ENCODE measurements around the gene SPEG.
"Not testable (repeated sequence)": the region's sequence is repeated elsewhere in the genome, so short reads cannot be mapped to it uniquely, and the experiment has no call there.

The SPEG gene

DNA sequence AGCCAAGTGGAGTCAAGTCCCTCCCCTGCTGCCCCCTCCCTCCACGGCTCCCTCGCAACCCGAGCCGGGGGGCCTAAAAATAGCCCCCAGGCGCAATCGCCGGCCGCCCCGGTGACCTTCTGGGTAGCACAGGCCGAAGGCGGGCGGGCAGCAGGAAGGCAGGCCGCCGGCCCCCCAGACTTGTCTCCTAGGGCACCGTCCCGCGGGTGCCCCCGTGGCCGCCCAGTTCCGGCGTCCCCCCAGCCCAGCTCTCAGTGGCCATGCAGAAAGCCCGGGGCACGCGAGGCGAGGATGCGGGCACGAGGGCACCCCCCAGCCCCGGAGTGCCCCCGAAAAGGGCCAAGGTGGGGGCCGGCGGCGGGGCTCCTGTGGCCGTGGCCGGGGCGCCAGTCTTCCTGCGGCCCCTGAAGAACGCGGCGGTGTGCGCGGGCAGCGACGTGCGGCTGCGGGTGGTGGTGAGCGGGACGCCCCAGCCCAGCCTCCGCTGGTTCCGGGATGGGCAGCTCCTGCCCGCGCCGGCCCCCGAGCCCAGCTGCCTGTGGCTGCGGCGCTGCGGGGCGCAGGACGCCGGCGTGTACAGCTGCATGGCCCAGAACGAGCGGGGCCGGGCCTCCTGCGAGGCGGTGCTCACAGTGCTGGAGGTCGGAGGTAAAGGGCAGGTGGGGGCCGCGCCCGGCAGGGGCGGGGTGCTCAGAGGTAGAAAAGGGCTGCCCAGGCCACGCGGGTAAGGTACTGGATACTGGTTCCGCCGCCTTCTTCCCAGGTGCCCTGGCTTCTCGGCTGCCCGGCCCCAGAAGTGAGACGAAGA is at the start of gene SPEG:
Gene SPEG, plus strand, starts transcription at position 126 of the 808 bp plus-strand sequence. Its CDS starts 135 bp downstream, at position 261.
- no peak for DNase-seq (ENCODE audit: low read depth in 3 of 3)

DNA sequence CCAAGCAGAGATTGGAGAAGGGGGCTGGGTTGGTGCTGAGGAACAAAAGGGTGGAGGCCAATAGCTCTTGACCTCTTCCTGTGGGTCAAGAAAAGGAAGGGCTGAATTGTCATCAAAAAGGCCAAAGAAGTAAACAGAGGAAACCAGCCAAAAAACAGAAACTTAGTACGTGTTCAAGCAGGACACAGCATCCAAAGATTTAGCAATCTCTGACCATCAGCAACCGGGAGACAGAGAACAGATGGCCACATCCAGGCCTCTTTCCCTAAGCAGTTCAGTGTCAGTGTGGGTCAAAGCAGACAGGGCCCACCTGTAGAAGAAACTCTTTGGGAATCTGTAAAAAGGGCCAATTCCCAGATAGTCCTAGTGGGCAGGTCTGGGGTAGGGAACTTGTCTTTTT is 49.8 kb upstream of the SPEG start:
- no peak for DNase-seq (ENCODE audit: low read depth in 3 of 3)

DNA sequence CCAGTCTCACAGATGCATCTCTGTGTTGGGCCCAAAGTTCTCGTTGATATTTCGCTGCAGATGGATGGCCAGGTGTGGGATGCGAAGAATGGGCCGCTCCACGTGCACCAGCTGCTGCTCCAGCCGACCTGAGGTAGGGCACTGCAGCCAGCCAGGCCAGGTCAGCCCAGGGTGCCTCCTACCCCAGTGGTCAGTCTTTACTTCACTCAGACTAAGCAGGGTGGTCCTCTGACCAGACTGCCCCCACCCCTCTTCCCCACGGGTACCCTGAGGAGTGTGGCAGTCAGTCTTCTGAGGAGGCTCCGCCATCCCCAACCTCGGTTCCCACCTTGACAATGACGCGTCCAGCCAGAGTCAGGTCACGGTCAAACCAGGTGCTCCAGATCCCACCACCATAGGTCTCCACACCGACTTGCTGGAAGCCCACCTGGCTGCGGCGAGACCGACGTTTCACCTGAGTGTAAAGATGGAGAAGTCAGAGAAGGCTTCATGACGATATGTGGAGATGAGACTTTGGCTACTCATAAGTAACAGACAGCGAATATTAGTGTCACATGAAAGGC is 48.6 kb upstream of the SPEG start:
- DNase-seq (ENCODE audit: low read depth in 3 of 3) = no peak

DNA sequence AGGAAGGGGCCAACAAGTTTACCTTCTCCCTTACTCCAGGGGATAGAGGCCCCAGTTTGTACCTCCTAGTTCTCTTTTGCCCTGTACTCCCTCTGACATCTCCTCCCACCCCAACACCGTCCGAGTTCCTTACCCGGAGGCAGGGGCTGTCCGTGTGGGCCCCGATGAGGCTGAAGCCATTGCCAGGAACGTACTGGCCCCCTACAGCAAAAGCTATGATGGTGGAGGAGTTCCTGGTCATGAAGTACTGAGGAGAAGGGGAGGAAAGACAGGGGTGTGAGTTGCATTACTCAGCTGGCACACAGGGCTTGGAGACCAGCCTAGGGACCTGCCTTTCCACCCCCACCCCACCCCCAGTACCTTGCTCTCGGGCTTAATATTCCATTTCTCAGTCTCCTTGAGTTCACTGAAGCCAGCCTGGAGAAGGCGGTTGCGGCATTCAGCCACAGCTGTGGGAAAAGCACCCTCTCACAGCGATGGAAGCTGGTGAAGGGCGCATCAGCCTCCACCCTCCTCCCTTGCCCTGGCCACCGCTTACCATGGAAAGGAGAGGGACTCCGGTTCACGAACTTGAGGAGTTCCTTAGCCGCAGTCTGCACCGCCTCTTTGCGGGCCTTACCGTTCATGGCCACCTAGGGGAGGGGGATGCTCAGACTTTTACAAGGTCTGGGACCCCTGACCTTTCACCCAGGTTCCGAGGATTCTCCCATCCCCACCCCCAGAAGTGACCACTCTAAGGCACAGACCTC is 47.9 kb upstream of the SPEG start:
- no peak for DNase-seq (ENCODE audit: low read depth in 3 of 3)

DNA sequence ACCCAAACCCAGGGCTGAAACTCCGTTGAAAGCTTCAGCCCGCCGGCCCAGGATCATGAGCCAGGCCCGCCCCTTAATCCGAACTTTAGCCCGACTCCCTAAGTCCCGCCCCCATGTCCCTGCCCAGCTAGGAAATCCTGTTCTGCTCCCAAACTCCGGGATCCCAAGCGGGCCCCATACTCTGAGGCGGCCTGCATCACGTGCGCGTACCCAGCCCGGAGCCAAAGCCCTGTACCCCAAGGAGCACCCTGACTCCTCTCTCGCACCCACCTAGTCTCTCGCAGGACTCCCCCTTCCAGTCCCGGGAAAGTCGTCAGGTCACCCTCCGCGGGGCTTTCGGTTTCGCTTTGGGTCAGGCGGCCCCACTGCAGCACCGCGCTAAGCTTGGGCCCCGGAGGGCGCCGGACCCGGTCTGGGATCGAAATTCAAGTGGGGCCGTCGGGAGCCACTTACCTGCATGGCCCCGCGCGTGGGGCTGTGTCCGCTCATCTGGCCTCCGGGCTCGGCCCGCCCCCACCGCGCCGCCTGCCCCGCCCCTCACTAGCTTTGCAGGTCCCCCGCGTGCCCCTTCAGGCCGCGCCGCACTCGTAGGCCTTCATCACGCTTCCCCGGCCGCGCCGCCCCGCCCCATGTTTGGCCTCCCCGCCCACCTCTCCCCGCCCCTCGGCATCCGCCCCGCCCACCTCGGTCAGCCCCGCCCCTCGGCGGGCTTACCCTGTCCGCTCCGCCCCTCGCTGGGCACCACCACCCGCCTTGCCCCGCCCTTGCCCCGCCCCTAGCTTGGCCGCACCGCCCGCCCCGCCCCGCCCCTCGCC is 47.1 kb upstream of the SPEG start, which contains the start of gene DNPEP:
Gene DNPEP, minus strand, starts transcription at position 607 of the 815 bp plus-strand sequence. Its CDS starts 118 bp downstream, at position 489.
- DNase-seq (ENCODE audit: low read depth in 3 of 3) = peak; percentile 94 to 96 (median 95)

DNA sequence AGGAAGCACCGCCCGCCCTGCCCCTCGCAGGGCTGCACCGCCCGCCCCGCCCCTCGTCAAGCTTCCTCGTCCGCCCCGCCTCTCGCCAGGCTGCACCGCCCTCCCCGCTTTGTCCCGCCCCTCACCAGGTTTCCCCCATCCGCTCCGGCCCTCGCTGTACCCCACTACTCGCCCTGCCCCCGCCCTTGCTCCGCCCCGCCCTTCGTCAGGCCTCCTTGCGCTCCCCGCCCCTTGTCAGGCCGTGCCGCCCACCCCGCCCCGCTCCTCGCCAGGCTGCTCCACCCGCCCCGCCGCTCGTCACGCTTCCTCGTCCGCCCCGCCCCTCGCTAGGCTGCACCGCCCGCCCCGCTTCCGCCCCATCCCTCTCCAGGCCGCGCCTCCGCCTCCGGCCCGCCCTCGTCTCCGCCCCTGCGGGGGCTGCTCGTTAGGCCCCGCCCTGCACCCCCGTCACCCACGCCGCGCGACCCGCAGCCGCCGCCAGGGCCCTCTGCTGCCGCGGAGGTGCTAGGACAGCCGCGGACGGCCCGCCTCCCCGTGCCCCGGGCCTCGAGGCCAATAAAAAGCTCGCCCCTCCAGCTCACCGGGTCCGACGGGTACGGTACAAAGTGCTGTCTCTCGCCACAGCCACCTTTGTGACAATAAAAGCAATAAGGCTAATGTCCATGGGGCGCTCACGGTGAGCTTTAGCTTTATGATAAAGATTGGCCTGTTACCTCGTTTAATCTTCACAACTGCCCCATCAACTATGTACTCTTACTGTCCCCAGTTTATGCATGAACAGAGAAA is 46.3 kb upstream of the SPEG start:
- DNase-seq (ENCODE audit: low read depth in 3 of 3) = peak; percentile 97 to 99 (median 99)

DNA sequence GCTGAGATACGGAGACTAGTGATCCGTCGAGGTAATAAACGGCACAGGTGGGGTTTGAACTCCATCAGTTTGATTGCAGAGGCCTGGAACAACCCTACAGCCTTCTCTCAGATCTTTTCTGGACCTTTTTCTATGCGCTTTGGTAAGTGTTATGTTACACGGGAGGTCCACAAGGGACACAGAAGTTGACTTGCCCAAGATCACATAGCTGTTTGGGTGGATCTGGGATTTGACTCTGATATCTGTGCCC is 45.8 kb upstream of the SPEG start:
- DNase-seq (ENCODE audit: low read depth in 3 of 3) = no peak

DNA sequence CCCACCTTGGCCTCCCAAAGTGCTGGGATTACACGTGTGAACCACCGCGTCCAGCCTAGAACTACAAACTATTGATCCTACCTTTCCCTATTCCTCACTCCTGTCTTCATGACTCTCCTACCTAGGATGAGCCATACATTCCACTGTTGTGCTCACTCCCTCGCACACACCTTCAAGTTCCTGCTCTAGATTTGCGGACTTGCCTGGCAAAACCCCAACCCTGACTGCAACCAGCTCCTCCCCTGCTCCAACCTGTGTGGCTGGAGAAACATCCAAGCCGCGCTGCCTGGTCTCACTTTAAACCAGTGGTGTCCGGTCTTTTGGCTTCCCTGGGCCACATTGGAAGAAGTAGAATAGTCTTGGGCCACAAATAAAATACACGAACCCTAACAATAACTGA is 41.9 kb upstream of the SPEG start:
- DNase-seq (ENCODE audit: low read depth in 3 of 3) = no peak

DNA sequence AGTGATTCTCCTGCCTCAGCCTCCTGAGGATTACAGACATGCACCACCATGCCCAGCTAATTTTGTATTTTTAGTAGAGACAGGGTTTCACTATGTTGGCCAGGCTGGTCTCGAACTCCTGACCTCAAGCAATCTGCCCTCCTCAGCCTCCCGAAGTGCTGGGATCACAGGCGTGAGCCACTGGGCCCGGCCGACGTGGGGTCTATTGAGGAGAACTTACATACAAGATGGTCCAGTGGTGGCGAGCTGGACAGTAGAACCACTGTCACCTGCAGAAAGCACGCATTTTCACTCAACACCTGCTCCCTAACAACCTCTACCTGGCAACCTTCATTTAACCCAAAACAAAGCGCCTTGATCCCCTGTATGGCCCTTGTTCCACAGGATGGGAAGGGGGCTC is 39.6 kb upstream of the SPEG start:
- not testable (repeated sequence) for DNase-seq (ENCODE audit: low read depth in 3 of 3)

DNA sequence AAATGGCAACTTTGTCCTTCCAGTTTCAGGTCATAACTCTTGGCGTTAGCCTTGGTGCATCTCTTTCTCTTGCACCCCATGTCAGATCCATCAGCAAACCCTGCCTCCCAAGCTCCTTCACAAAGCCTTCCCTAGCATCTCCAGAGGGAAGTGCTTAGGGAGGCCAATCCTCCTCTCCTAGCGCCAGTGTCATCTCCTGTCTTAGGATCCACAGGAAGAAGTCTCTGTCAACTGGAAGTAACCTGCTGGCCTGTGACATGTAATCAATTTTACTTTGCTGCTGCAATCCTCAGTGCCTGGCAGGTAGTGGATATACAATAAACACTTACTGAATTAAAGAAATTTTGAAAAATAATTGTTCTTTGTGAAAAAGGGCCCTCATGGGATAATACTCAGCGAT is 39.0 kb upstream of the SPEG start:
- no peak for DNase-seq (ENCODE audit: low read depth in 3 of 3)

DNA sequence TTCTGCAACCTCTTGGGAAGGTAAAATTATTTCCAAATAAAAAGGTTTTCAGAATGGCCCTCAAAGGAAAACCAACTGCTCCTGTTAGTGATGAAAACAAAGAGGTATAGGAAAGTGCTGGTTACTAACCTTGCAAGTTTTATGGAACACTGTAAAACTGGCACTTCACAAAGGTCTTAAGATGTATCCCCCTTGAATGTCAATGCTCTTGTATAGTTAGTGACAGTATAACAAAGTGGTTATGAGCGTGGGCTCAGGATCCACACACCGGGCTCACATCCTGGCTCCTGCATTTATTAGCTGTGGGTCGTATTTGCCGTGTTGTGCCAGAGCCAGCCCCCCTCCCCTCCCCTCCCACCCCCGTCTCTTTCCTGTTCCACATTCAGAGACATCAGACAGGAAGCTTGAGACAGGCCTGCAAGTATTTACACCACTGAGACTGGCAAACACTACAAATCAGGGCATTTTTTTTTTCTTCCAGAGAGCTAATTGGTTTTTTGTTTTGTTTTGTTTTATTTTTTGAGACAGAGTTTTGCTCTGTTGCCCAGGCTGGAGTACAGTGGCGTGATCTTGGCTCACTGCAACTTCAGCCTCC is 37.7 kb upstream of the SPEG start:
- DNase-seq (ENCODE audit: low read depth in 3 of 3) = no peak

DNA sequence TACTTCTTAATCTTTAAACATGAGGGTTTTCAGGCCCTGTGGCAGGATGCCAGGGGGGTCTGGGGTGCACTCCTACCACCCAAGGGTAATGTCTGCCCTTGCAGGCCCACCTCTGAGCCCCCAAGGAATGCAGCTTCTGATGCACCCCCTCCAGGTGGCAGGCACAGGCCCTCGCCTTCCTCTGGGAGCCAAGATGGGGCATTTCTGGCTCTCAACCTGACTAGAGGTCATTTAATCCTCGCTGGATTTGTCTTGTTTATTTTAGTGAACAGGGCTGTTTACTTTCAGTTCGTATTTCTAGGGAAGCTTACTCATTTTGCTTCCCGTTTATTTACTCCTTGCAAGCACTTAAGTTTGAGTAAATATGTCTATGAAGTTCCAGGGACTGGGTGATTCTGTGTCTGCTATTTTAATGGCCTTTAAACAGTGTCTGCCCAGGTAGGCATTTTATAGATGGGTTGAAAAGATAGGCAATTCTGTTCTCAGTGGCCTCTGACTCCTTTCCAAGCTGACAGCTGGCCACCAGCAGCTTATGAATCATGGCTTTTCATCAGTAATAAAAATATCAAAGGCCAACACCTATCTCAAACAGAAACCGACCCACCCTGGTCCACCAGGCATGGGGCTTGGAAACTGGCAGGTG is 35.8 kb upstream of the SPEG start:
- DNase-seq (ENCODE audit: low read depth in 3 of 3) = no peak

DNA sequence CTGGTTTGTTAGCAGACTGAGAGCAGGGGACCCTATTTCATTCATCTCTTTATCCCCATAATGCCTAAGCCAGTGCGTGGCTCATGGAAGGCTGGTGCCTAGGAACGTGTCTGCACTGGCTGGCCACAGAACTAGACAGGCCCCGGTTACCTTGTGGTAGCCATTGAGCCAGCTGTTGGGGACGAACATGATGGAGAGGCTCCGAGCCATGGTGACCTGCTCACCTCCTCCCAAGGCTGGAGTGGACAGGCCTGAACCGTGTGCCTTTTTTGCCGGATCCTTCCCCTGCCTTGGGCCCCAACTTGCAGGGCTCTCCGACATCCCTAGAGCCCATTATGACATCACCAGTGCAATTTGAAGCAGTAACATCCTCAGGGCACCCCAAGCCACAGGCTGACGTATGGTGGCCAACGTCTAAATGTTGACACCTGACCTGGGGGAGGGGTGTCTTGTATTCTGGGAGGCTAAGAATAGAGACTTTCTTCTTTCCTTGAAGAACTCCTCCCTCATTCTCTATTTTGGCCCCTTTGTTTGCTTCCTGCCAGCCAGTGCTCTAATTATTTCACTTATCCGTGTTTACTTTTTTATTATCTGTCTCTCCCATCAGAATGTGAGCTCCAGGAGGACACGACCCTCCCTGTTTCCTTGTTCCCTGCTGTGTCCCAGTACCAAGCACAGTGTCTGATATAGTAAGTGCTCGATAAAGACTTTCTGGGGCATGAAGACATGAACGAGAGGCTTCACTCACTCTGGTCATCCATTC is 34.7 kb upstream of the SPEG start:
- no peak for DNase-seq (ENCODE audit: low read depth in 3 of 3)

DNA sequence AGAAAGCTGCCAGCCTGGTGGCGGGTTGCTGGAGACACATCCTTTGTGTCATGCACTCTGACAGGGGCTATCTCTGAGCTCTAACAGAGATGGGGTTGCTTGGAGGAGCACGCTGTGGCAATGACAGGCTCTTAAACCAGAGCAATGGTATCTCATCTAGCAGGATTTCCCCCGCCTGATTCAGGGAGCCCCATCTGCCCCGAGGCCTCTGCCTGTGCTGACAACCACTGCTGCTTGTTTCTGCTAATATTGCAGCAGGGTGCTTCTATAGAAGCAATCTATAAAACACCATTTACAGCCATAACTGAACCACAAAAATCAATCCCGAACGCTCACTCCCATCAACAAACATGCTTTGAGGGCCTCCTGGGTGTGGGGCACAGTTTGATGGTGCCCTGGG is 34.1 kb upstream of the SPEG start:
- no peak for DNase-seq (ENCODE audit: low read depth in 3 of 3)

DNA sequence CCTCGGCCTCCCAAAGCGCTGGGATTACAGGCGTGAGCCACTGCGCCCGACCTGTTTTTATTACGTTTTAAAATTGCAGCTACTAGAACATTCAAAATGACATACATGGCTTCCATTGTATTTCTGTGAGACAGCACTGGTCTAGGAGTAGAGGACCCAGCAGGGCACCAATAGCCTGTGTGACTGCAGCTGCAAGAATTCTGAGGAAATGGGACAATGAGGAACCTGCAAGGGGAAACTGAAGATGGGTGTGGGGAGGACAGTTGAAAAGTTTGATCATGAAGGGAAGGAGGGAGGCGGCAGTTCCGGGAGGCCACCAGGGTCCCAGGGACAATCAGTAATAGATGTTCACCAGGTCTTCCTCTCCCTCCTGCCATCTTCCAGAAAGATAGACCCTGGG is 33.0 kb upstream of the SPEG start:
- no peak for DNase-seq (ENCODE audit: low read depth in 3 of 3)

DNA sequence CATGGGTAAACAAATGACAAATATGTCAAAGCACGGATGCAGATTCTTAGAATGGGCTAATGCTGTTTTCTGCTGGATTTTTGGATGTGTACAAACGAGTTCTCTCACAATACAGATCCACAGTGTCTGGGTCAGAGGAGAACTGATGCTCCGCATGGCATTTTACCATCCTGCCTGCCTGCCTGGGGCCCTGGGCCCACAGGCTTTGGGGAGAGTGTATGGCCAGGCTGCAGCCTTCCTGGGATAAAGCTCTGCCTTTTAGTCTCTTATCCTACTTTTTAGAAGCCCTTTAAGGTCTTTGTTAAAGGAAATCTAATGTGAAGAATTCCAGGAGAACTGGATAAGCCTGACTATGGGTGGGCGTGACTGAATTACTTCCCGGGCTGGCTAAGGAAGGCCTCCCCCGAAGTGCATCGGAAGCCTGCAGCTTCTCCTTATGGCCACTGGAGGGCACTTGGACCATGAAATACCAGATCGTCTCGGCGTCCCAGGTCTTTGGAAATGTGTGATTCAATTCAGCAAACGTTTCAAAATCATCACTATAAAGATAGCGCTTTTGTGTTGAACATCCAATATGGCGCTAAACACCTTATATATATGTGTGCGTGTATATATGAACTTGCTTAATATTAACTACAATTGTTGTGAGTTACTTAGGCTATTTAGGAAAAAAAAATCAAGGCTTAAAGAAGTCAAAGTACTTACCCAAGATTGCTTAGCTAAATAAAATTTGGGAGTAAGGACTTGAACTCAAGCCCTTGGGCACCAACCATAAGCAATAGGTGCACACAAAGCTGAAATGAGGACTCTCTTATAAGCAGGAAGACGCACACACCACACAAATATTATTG is 31.8 kb upstream of the SPEG start:
- DNase-seq (ENCODE audit: low read depth in 3 of 3) = peak in 1 of 3 experiments; percentile 56

DNA sequence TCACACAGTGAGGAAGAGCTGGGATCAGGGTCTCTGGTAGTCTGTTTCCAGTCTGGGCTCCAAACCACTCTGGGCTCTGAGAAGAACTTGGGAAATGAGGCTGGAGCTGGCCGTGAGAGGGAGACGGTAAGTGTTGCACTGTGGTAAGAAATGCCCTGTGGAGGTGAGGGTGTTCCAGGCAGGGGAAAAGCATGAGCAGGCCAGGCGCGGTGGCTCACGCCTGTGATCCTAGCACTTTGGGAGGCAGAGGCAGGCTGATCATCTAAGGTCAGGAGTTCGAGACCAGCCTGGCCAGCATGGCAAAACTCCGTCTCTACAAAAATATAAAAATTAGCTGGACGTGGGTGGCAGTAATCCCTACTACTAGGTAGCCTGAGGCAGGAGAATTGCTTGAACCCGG is 30.8 kb upstream of the SPEG start:
- no peak for DNase-seq (ENCODE audit: low read depth in 3 of 3)

DNA sequence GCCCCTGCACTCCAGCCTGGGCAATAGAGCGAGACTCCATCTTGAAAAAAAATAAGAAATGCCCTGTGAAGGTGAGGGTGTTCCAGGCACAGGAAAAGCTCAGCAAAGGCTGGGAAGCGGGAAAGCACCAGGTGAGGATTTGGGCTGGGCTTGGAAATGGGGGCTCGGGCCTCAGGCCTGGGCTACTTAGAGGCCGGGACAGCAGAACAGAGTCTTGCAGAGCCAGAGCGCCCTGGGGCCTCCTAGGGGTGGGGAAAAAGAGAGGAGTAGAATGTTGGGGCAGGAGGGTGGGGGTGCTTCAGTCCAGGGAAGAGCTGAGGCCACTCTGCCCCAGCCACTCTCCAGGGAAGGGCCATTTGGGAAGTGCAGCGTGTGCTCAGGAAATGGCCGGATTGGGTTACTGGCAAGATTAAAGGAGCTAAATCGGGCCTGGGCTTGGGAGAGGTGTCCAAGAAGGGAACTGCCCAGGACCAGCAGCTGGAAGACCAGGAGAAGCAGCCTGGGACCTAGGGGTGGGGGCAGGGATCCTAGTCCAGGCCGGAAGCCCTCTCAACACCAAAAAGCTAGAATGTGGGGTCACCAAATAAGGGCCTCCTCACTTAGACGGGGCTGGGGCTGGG is 30.2 kb upstream of the SPEG start:
- no peak for DNase-seq (ENCODE audit: low read depth in 3 of 3)
